GM19467 (cell line): ENCODE measurements around the gene RRP1B.
"Not testable (repeated sequence)": the region's sequence is repeated elsewhere in the genome, so short reads cannot be mapped to it uniquely, and the experiment has no call there.

Experiments used
- ATAC-seq: cut with Tn5 transposase; IDR thresholded peaks from one replicate; pipeline ENCODE4 v1.9.1; 2021; ENCODE audit warnings: mild to moderate bottlenecking, moderate library complexity; ENCODE audit not compliant: unreplicated experiment

The RRP1B gene

GRCh38 chr21:43697758-43698643, 38.6 kb downstream of the RRP1B start:
- ATAC-seq: no peak

GRCh38 chr21:43699492-43699777, 40.1 kb downstream of the RRP1B start:
- not testable (repeated sequence) for ATAC-seq

- ATAC-seq: no peak
These were observed 40.7 kb downstream of the RRP1B start for GRCh38 chr21:43699933-43700599.

GRCh38 chr21:43701936-43702784, 42.8 kb downstream of the RRP1B start:
- ATAC-seq: no peak

DNA sequence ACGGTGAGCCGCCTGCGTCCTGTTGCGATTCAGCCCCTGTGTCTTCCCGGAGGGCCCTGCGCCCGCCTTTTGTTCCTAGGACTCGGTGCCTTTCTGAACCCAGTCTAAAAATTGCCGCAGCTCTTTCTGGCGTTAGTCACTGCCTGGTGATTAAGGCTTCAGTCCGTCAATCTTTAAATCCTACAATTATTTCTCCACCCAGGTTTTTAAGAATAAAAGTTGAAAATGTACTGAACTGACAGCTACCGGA, 43.4 kb downstream of the RRP1B start:
- no peak for ATAC-seq

DNA sequence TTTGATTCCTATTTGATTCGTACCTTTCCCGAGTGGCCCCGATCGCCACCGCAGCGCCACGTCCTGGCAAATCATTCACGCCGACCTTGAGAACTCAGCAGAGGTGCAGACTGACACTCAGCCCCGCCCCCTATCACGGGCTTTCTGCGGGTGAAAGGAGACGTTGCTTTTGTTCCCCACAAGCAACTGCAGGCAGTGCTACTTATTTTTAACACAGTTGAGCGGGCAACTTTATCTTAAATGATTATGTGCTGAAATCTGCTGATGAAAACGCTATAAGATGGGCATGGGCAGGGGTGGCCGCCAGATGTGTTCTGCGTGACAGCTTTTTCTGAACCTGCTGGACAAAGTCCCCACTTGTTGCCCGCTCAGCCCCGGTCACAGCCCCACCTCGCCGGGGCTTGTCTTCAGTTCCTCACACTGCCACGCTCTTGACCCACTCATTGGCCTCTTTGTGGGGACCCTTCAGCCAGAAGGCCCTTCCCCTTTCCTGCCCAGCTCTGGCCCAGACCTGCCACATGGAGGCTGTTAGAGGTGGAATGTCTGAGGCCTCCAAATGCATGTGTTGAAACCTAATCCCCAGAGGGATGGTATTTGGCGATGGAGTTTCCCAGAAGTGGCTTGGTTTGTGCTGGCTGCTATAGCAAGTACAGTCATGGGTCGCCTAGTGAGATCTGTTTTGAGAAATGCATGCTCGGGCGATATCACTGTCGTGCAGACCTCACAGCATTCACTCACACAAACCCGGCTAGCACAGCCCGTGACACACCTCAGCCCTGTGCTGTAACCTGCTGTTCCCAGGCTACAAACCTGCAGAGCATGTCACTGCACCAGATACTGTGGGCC, 43.9 kb downstream of the RRP1B start:
- ATAC-seq: no peak

DNA sequence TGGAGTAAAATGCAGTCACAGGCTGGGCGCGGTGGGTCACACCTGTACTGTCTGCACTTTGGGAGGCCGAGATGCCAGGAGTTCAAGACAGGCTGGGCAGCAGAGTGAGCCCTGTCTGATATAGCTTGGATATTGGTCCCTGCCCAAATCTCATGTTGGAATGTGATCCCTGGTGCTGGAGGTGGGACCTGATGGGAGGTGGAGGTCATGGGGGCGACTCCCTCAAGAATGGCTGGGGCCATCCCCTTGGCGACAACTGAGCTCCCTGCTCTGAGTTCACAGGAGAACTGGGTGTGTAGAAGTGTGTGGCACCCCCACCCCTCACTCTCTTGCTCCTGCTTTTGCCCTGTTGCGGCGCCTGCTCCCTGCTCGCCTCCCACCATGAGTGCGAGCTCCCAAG, 48.1 kb downstream of the RRP1B start:
- ATAC-seq: no peak

- ATAC-seq: no peak
These were observed 49.5 kb downstream of the RRP1B start for GRCh38 chr21:43708745-43709381.

- ATAC-seq: no peak
These were observed 53.0 kb downstream of the RRP1B start for GRCh38 chr21:43712268-43712942.

DNA sequence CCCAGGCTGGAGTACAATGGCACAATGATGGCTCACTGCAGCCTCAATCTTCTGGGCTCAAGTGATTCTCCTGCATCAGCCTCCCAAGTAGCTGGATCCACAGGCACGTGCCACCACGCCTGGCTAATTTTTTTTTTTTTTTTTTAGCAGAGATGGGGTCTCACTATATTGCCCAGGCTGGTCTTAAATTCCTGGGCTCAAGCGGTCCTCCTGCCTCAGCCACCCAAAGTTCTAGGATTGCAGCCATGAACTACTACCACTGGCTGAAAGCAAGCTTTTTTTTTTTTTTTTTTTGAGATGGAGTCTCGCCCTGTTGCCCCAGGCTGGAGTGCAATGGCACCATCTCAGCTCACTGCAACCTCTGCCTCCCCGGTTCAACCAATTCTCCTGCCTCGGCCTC, 53.8 kb downstream of the RRP1B start:
- ATAC-seq: not testable (repeated sequence)

- no peak for ATAC-seq
These were observed 57.2 kb downstream of the RRP1B start for GRCh38 chr21:43716376-43717165.

DNA sequence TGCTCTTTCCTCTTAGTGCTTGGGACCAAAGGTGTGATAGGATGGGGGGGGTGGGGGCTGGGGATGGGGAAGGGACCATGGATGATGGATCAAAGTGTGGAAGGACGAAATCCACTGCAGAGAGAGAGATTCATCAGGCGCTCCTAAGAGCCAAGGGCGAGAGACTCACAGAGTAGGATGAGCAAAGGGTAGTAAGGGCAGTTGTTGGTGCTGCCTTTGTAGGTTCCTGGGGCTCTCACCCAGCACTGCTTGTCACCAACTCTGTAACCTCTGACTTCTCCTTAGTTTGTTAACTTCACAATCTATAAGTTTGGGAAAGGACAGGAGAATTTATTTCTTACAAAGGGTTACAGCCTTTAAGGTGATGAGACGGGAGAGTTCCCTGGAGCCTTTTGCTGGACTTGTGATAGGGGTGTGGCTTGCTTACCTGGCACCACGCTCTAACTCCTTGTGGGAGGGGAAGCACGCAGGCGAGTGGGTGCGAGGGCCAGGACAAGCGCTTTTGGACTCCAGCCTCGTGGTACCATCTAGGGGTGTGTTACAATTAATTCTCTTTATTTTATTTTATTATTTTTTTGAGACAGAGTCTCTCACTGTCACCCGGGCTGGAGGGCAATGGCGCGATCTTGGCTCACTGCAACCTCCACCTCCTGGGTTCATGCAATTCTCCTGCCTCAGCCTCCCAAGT, 58.0 kb downstream of the RRP1B start:
- no peak for ATAC-seq

DNA sequence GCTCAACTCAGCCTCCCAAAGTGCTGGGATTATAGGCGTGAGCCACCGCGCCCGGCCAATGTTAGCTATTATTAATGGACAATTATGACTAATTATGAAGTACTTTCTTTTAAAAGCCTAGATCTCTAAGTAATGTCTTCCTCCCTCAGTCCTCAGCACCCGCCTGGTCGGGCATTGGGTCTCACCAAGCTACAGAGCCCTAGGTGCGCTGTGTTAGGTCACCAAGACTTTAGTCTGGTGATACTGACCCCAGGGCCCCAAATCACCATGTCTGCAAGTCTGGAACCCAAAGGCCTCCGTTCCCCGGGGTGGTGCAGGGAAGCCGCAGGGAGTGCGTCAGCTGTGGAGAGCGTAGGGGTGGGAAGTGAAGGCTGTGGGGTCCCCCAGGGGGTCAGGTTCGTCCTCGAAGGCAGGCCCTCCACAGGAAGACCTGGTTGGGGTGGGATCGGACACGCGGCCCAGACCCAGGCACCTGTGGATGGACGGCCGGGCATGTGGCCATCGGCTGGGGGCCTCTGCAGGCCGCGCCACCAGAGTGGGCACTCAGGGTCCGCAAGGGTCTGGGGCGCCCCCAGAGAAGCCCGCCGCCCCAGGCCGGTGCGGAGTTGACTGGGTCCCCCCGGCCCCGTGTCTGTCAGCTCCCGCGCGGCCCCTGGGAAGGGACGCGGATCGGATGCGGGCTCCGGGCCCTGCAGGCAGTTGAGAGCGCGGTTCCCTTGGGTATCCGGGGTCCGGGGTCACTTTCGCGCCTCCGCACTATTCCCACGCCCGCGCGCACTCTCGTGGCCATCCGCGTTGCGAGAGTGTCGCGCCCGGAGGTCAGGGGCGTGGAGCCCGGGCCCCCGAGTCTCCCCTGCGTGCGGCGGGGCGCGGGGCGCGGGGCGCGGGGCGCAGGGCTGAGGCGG, 58.9 kb downstream of the RRP1B start:
- ATAC-seq: no peak

GRCh38 chr21:43718872-43719747, 59.8 kb downstream of the RRP1B start, which contains the start of gene PDXK:
PDXK (plus strand) TSS chr21:43719129; CDS start chr21:43719295, 166 bp downstream.
- peak; percentile 66 for ATAC-seq

DNA sequence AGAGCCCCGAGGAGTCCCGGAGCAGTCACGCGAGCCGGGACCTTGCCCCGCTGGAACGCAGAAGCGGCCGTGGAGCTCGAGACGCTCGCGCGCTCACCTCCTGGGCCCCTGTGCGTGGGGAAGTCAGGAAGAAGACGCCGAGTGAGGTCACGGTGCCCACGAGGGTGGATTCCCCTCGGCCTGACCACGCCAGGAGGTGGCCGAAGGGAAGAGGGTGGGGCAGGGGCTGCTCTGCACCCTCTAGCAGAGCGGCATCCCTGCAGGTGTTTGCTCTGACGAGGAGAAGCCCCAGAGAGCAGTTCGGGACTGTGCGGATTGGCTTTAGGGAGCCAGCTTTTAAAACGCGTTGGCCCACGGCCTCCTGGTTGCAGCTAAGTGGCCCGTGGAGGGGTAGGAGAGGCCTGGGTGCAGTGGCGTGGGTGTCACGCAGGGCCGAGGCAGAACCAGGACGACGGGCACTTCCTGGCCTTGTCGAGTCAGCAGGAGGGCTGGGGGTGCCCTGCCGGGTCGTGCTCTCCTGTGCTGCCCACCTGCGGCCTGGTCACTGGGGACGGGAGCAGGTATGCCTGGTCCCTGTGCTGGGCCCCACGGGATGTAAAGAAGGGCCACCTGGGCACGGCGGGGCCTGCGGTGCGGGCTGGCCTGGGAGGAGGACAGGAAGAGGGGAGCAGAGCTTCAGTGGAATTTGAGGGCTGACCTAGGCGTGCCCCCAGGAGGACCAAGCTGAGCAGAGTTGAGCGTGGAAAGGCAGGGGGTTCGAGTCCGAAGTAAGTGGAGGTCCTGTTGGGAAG, 60.6 kb downstream of the RRP1B start:
- no peak for ATAC-seq
